Ishikawa (cell line): ENCODE measurements around the gene PLEKHJ1.

Experiments used
- CEBPB ChIP-seq: IDR thresholded peaks from 2 replicates; pipeline ENCODE4 v1.6.1; 2012
- CREB1 ChIP-seq: IDR thresholded peaks from 2 replicates; pipeline ENCODE4 v1.6.1; 2012; ENCODE audit warnings: low read depth
- EGR1 ChIP-seq: IDR thresholded peaks from 2 replicates; pipeline ENCODE4 v1.6.1; 2012
- EP300 ChIP-seq: IDR thresholded peaks from 2 replicates; pipeline ENCODE4 v1.6.1; 2012; ENCODE audit warnings: borderline replicate concordance
- FOXM1 ChIP-seq: IDR thresholded peaks from 2 replicates; pipeline ENCODE4 v1.6.1; 2012; ENCODE audit warnings: low read depth, borderline replicate concordance
- MAX ChIP-seq: IDR thresholded peaks from 2 replicates; pipeline ENCODE4 v1.6.1; 2012
- NFIC ChIP-seq: IDR thresholded peaks from 2 replicates; pipeline ENCODE4 v1.6.1; 2012
- RAD21 ChIP-seq: IDR thresholded peaks from 2 replicates; pipeline ENCODE4 v1.6.1; 2012; ENCODE audit warnings: low read depth
- REST ChIP-seq: IDR thresholded peaks from 2 replicates; pipeline ENCODE4 v1.6.1; 2012; ENCODE audit warnings: low read depth, mild to moderate bottlenecking
- TAF1 ChIP-seq: IDR thresholded peaks from 2 replicates; pipeline ENCODE4 v1.6.1; 2012; ENCODE audit warnings: low read depth, mild to moderate bottlenecking
- TCF12 ChIP-seq: IDR thresholded peaks from 2 replicates; pipeline ENCODE4 v1.6.1; 2012; ENCODE audit warnings: low read depth
- TEAD4 ChIP-seq: IDR thresholded peaks from 2 replicates; pipeline ENCODE4 v1.6.1; 2012
- USF1 ChIP-seq: IDR thresholded peaks from 2 replicates; pipeline ENCODE4 v1.6.1; 2012
- YY1 ChIP-seq: IDR thresholded peaks from 2 replicates; pipeline ENCODE4 v1.6.1; 2012; ENCODE audit warnings: low read depth
- ZBTB7A ChIP-seq: IDR thresholded peaks from 2 replicates; pipeline ENCODE4 v1.6.1; 2012; ENCODE audit warnings: low read depth

Gene PLEKHJ1

GRCh38 chr19:2189880-2190279, 46.2 kb downstream of the PLEKHJ1 start:
- TF ChIP-seq YY1 (no peak), USF1 (no peak), CREB1 (no peak), CEBPB (no peak), EP300 (no peak), TCF12 (no peak), EGR1 (no peak), ZBTB7A (no peak), RAD21 (no peak), TAF1 (no peak)

GRCh38 chr19:2188708-2189385, 47.3 kb downstream of the PLEKHJ1 start:
- TF ChIP-seq CREB1: no peak
- TF ChIP-seq RAD21: no peak
- no peak for TF ChIP-seq YY1
- TF ChIP-seq EP300: no peak
- no peak for TF ChIP-seq TEAD4
- TF ChIP-seq FOXM1: no peak
- no peak for TF ChIP-seq NFIC
- TF ChIP-seq EGR1: no peak
- TF ChIP-seq MAX: no peak
- no peak for TF ChIP-seq USF1
- no peak for TF ChIP-seq ZBTB7A
- no peak for TF ChIP-seq TCF12
- no peak for TF ChIP-seq TAF1
- TF ChIP-seq REST: no peak
- TF ChIP-seq CEBPB: no peak

GRCh38 chr19:2187159-2187558, 49.0 kb downstream of the PLEKHJ1 start:
- no peak for TF ChIP-seq TAF1
- no peak for TF ChIP-seq EGR1
- no peak for TF ChIP-seq TCF12

- TF ChIP-seq REST (no peak), TCF12 (no peak), EP300 (no peak), CEBPB (no peak)
These were observed 49.9 kb downstream of the PLEKHJ1 start for GRCh38 chr19:2186071-2186846.

- TF ChIP-seq TEAD4: no peak
- no peak for TF ChIP-seq CEBPB
- TF ChIP-seq ZBTB7A: no peak
- TF ChIP-seq TAF1: no peak
- TF ChIP-seq TCF12: no peak
- no peak for TF ChIP-seq NFIC
- no peak for TF ChIP-seq EP300
- TF ChIP-seq EGR1: no peak
- TF ChIP-seq USF1: no peak
- no peak for TF ChIP-seq REST
- no peak for TF ChIP-seq MAX
- no peak for TF ChIP-seq YY1
These were observed 50.4 kb downstream of the PLEKHJ1 start for GRCh38 chr19:2185734-2186070.
